ENCODE results near the gene POLE2.
A peak's percentile ranks its signal among the peaks of the same experiment; 100 is the strongest.
"Not testable (repeated sequence)": the region's sequence is repeated elsewhere in the genome, so short reads cannot be mapped to it uniquely, and the experiment has no call there.

The POLE2 gene, protein sequence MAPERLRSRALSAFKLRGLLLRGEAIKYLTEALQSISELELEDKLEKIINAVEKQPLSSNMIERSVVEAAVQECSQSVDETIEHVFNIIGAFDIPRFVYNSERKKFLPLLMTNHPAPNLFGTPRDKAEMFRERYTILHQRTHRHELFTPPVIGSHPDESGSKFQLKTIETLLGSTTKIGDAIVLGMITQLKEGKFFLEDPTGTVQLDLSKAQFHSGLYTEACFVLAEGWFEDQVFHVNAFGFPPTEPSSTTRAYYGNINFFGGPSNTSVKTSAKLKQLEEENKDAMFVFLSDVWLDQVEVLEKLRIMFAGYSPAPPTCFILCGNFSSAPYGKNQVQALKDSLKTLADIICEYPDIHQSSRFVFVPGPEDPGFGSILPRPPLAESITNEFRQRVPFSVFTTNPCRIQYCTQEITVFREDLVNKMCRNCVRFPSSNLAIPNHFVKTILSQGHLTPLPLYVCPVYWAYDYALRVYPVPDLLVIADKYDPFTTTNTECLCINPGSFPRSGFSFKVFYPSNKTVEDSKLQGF

DNA sequence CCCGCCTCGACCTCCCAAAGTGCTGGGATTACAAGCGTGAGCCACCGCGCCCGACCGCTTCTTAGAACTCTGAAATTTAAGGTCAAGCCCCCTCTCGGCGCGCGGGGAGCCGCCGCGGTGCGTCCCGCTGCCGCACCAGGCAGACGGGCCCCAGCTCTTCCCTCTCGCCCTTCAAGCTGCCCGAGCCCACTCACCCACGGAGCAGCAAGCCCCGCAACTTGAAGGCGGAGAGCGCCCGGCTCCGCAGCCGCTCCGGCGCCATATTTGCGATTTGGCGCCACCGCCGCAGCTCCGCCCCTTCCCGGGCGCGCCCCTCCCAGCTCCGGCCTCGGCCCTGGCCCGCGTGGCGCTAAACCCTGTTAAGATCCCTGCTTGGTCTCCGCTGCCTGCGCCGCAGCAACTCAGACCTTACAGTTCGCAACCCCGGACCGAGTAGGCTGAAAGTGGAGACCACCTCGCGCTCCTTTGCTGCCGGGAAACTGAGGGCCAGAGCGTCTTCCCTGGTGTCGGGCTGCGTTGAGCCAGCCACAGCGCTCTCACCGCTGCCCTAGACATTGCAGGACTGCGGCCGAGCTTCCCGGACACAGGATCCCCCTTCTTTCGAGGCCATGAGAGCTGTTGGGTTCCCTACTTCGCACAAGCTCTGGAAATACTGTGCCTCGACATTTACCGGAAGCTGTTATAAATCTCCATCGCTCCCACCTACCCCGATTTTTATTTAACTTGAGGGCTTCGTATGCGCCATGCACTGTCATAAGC is at the start of gene POLE2:
TSS of gene POLE2 (minus strand) at position 273 of the 759 bp plus-strand sequence. CDS start at position 262, 11 bp downstream.
- DNase-seq = peak; percentile 69 to 83

DNA sequence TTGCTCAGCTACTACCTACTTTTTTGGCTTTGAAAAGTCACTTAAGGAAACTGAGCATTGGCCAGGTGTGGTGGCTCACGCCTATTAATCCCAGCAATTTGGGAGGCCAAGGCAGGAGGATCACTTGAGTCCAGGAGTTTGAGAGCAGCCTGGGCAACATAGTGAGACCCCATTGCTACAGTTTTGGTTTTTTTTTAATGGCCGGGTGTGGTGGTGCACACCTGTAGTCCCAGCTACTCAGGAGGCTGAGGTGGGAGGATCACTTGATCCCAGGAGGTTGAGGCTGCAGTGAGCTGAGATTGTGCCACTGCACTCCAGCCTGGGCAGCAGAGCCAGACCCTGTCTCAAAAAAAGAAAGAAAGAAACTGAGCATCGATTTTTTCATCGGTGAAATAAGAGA is 47.7 kb upstream of the POLE2 start:
- DNase-seq = not testable (repeated sequence)

DNA sequence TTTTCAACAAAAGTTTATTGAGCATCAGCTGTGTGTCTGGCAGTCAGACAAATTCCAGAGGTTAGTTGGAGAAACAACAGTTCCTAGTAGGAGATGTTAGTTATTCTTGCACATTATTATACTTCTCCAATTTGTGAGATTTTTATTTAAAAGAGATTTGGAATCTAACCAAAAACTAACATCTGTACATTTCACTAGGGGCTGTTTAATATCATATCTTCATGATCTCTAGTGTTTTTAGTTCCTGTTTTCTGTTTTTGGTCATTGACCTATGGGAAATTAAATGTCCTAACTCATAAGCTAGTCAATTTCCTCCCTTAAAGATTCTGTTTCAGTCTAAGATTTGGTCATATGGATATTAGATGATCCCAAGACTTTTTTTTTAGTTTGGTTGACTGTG is 45.8 kb upstream of the POLE2 start:
- no peak for DNase-seq

DNA sequence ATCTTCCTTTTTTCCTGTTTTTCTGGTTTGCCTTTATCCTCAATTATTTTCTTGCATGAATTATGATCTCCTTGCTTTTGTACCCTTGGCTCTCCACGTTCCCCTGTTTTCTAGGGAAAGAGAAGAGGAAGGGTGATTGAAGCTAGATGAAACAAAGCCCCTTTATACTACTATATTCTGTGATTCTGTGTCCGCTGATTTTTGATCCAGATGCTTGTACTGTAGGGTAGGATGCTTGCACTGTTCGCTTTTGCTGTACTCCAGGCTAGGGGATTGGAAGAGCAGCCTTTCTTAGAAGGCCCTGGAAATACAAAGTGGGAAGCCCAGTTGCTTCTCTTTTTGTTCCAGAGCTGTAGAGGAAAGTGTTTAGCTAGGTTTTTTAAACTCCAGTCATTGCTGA is 44.9 kb upstream of the POLE2 start:
- no peak for DNase-seq

DNA sequence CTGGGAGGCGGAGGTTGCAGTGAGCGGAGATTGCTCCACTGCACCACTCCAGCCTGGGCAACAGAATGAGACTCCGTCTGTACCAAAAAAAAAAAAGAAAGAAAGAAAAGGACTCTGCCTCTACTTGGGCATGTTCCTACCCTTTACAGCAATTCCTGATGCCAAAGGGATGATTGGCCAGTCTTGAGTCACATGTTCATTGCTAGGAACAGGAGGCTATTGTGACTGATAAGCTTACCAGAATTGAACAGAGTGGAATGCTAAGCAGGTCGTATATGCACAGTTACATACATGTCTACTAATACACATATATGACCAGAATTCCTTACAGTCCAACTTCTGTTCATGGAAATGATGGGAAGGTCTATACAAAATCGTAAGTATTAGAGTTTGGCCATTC is 39.2 kb upstream of the POLE2 start:
- no peak for DNase-seq

DNA sequence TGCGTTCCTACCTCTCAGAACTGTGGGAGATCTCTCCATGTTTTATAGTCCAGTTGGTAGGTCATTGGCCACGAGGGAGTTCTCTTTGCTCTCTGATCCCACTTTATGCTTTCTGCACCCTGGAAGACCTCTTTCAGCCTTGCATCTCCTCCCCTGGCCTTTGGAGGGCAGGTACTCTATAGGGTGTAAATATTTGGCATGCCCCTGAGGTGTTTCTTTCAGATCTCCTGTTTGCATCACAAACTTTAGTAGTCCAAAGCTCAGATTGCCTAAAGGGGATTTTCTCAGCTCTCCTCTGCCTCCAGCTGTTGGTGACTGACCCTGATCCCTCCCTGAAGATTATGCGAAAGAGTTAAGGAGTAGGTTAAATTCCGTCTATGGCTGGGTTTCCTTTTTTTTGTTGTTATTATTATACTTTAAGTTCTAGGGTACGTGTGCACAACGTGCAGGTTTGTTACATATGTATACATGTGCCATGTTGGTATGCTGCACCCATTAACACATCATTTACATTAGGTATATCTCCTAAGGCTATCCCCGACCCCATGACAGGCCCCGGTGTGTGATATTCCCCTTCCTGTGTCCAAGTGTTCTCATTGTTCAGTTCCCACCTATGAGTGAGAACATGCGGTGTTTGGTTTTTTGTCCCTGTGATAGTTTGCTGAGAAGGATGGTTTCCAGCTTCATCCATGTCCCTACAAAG is 33.9 kb upstream of the POLE2 start:
- DNase-seq = not testable (repeated sequence)

DNA sequence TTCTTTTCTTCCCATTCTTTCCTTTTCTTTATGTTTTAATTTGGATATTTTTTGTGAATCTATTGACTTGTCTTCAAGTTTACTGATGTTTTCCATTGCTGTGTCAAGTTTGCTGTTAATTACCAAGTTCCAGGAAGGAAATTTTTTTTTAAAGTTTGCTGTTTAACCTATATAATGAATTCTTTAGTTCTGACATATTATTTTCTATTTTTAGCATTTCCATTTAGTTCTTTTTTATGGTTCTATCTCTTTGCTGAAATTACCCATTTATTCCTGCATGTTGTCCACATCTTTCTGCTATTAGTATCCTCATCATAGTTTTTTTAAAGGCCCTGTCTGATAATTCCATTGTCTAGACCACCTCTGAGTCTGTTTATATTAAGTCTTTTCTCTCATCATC is 32.7 kb upstream of the POLE2 start:
- no peak for DNase-seq

DNA sequence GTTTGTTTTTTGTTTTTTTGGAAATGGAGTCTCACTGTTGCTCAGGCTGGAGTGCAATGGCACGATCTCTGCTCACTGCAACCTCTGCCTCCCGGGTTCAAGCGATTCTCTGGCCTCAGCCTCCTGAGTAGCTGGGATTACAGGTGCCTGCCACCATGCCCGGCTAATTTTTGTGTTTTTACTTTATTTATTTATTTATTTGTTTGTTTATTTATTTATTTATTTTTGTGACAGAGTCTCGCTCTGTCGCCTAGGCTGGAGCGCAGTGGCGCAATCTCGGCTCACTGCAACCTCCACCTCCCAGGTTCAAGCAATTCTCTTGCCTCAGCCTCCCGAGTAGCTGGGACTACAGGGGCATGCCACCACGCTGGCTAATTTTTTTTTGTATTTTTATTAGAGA is 23.0 kb upstream of the POLE2 start:
- DNase-seq = not testable (repeated sequence)

DNA sequence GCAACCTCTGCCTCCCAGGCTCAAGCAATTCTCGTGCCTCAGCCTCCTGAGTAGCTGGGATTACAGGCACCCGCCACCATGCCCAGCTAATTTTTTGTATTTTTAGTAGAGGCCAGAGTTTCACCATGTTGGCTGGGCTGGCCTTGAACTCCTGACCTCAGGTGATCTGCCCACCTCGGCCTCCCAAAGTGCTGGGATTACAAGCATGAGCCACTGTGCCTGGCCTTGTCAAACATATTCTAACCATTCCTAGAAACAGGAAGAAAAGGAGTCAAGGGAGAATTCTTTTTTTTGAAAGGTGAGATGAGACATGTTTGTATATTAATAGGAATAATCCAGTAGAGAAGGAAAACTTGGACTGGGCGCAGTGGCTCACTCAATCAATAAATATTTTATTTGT is 16.5 kb upstream of the POLE2 start:
- not testable (repeated sequence) for DNase-seq

DNA sequence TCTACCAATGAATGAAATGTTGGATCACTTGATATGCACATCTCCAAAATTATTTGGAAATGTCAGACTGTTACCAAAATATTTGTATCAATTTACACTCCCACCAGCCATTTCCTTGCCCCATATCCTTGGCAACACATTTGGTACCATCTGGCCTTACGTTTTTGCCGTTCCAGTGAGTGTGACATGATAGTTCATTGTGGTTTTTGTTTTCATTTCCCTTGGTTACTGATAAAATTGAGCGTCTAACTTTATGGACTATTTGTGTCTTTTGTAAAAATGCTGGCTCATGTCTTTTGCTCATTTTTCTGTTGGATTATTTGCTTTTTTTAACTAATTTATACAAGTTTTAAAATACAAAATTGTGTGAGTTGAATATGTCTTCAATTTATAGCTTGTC is 16.0 kb upstream of the POLE2 start:
- DNase-seq = no peak

DNA sequence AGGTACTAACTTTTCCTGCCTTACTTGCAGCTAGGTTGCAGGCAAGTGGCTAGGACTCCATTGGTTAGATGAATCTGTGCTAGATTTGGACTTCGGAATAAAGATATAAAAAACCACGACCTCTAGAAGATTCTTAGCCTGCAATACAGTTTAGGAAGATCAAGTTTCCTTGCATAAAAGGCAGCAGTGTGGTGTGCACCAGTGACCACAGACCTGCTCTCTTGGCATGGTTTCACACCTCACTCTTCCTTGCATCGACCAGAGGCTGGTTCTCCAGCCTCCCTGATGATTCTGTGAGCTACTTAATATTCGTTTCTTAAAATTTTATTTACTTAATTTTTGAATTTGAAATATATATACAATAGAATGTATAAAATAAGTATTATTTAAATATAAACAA is 14.7 kb upstream of the POLE2 start:
- no peak for DNase-seq

DNA sequence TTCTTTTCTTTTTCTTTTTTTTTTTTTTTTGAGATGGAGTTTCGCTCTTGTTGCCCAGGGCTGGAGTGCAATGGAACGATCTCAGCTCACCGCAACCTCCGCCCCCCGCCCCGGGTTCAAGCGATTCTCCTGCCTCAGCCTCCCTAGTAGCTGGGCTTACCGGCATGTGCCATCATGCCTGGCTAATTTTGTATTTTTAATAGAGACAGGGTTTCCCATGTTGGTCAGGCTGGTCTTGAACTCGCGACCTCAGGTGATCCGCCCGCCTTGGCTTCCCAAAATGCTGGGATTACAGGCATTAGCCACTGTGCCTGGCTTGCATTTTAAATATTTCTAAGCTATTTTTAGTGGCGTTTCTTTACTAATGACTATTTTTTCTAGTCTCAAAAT is 5.7 kb upstream of the POLE2 start:
- peak in 1 of 2 experiments; percentile 6 for DNase-seq

DNA sequence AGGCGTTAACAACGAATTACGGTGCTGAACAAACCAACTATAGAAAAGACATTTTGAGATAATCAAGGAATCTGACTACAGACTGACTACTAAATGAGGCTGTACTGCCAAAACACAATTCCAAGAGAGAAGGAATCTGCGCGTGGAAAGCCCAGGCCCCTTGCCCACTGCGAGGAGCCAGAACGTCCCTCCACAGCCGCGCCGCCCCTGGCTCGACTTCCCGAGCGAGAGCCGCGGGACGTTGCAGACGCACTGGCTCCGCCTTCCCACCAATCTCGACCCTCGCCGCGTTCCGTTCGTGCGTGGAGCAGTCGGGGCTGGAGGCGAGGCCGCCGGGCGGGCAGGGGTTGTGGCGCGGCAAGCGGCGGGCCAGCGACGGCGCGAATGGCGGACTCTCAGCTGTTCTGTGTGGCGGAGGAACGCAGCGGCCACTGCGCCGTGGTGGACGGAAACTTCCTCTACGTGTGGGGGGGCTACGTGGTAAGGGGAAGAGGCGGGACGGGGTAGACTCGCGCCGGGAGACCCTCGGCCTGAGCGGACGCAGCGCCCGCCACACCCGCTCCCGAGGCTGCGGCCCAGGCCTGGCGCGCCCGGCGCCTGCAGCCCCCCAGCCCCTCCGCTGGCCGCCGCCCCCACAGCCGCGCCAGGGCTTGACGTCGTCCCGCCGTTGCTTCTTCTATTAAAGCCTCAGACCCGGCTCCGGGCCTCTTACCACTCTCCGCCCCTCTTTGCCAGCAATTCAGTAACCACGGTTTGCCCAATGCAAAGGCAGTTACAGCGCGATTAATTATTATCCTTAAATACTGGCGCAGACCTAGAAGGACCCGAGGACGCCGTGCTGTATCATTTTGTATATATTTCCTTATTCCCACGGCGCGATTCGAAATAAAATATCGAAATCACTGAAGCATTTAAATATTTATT is 5.1 kb upstream of the POLE2 start, which contains the start of gene KLHDC1:
TSS of gene KLHDC1 (plus strand) at position 310 of the 924 bp plus-strand sequence. CDS start at position 385, 75 bp downstream.
- DNase-seq = peak; percentile 73 to 74

DNA sequence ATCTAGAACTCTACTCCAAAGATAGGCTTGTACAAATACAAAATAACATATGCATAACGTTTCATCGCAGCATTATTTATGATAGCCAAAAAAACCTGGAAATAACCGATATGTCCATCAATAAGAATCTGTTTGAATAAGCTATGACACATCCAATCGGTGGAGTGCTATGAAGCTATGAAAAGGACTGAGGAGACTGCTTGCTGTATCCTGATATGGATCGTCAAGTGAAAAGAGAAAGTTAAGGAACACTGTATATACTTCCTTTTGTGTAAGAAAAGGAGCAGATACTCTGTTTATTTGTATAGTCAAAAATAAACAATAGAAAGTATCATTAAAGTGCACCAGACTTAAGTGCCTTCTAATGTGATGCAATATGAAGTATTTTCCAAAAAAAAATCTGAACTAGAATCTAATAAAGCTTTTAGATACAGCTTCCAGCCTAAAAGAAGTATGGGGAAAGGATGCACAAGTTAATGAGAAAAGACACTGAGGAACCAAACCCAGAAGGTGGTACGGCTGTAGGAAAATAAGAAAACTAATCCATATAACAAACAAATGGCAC is 4.3 kb upstream of the POLE2 start:
- no peak for DNase-seq

DNA sequence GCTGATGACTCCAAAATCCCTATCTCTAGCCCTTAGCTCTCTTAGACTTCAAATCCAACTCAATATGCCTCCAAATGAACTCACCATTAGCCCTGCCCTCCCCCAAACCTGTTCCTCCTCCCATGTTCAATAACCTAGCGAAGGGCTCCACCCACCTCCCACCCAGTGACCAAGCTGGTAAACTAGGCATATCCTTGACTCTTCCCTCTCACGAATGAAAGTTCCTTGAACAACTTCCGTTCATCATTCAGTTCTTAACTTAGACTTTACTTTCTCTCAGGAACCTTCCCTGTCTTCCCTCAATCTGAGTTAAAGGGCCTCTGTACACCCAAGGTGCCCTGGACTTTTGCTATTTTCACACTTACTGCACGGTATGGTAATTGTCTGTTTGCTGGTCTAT is 3.0 kb upstream of the POLE2 start:
- no peak for DNase-seq

DNA sequence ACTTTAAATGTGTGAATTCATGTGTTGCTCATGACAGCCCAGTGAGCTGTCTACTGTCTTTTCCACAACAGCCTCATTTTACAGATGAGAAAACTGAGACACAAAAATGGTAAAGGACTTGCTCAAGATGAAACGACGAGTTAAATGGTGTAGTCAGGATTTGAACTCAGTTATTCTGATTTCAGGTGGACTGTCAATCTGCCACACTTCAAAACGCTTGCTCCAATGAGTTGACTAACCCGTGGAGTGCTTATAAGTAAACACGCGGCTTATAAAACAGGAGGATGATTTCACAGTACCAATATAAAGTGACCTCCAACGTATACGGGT is 652 bp upstream of the POLE2 start:
- no peak for DNase-seq

DNA sequence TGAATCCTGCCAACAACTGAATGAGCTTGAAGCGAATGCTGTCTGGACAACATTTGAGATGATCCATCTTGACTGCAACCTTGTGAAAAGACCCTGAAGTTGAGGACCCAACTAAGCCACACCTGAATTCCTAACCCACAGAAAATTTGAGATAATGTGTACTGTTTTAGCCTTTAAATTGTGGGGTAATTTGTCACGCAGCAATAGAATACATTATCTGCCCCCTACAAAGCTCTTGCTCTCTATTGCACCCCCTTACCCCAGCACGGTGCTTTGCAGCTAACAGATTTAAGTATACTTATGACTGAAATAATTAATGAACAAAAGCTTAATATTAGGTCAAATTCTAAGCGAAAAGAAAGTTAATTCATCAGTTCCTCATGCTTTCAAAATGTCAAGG is 1.6 kb downstream of the POLE2 start:
- DNase-seq = no peak

DNA sequence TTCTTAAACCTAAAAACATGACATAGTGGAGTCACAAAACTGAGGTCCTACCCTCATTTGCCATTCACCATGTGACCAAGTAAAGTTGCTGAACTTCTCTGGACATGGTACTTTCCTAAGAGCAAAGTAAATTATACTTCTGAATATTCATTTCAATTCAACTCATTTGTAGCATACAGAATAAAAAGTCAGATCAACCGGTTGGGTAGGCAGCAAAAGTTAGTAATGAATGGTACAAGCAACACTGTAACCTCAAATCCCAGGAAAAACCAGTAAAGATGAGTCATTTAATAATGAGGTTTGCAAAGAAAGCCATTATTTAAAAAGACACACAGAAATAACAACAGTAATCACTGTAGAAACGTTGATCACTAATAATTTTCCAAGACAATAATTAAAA is 8.7 kb downstream of the POLE2 start:
- no peak for DNase-seq

DNA sequence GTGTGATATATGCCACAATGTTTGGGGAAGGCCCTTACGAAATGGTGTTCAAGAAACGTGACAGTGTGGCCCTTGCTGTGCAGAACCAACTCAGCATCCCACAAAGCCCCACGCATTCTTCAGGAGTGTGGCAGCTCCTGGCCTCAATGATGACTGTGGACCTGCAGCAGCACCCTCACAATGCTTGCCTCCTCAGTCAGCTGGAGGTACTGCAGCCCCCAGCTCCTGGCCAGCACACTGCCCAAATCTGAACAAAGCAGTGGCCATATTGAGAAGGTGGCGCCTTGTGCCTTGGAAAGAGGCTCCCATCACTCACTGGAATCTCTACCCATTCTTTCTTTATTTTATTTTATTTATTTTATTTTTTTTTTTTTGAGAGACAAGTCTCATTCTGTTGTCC is 10.4 kb downstream of the POLE2 start:
- no peak for DNase-seq

DNA sequence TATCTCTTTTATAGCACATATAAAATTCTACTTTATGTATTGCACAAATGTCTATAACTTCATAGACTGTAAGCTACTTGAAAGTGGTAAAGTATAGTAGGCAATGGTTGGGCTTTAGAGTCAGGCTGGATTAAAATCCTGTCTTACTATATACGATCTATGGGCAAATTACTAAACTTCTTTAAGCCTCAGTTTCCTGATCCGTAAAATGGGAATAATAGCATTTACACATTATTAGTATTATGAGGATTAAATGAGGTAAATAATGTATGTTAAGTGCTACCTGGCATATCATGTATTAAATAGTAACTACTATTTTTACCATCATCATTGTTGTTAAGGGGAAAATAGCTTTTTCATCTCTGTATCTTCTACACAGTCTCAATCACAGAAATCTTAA is 14.4 kb downstream of the POLE2 start:
- no peak for DNase-seq

DNA sequence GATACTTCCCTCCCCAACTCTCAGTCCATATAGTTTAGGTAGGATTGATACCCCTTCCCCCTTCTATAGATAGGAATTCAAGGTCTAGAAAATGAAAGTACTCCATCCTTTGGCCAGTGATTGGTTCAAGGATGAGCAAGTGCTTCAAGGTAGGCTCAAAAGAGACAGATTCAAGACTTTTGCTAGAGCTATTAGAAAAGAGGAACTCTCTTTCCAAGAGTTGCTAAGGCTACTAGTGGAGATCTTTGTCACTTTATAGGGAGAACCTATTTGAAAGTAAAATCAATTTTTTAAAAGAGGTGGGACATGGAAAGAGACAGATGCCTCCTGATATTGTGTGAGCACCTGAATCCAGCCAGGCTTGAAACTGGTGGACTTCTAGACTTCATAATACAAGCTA is 17.5 kb downstream of the POLE2 start:
- no peak for DNase-seq

Data from stimulated activated CD4-positive, alpha-beta T cell treated with anti-CD3 and anti-CD28 coated beads, Interleukin-4, amount 100 ng/mL, for 4 hours (primary cell).